ENCODE measurements around the gene RUNDC1. TPM values are rescaled to one million over a fixed set of nuclear protein-coding genes. Genes with fewer than 3 reads are reported as not detected.
A peak's percentile ranks its signal among the peaks of the same experiment; 100 is the strongest.

The RUNDC1 gene
- total and polyA plus RNA-seq, 2 of the 8 experiments (the other 6 are each of a cell fraction or from before 2014, with no cell fraction given): 7.9 to 11.9 TPM

DNA sequence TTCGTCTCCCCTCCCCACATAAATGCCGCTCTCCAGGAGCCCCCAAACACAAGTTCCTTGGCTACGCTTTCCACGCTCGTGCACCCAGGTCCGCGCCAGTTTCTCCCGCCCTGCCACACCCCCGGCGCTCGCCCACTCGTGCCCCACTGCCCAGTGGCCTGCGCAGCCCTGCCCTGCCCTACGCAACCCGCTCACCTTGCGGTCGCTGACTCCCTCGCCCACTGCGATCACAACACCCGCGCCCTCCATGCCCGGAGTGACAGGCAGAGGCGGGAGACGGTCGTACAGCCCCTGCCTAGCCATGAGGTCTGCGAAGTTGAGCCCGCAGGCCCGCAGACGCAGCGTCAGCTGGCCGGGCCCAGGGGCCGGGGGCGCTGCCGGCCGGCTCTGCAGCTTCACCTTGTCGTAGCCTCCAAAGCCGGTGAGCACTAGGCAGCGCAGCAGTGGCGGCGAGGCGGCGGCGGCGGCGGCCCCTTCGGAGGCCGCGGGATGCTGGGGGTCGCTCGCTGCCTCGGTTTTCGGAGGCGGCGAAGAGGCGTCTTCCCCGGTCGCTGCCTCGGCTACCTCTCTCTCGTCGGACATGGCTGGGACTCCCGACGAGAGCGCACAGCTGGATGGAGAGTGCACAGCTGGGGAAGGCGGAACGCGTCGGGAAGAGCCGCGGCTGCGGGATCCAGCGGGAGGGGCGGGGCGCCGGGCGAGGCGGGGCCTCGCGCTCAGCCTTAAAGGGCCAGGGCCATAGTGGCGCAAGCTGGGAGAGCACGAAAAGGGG is 41.6 kb downstream of the RUNDC1 start, which contains the start of gene VAT1 (continued):
- TF ChIP-seq, protein P1, sequence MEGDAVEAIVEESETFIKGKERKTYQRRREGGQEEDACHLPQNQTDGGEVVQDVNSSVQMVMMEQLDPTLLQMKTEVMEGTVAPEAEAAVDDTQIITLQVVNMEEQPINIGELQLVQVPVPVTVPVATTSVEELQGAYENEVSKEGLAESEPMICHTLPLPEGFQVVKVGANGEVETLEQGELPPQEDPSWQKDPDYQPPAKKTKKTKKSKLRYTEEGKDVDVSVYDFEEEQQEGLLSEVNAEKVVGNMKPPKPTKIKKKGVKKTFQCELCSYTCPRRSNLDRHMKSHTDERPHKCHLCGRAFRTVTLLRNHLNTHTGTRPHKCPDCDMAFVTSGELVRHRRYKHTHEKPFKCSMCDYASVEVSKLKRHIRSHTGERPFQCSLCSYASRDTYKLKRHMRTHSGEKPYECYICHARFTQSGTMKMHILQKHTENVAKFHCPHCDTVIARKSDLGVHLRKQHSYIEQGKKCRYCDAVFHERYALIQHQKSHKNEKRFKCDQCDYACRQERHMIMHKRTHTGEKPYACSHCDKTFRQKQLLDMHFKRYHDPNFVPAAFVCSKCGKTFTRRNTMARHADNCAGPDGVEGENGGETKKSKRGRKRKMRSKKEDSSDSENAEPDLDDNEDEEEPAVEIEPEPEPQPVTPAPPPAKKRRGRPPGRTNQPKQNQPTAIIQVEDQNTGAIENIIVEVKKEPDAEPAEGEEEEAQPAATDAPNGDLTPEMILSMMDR (IDR thresholded peaks at IDR 0.05; ENCODE audit: control extremely low read depth in 1 of 3, insufficient read depth in 1 of 3, low read depth in 1 of 3, low read length in 3 of 3): peak in 1 of 3 experiments; percentile 2; a peak in 1 of 4 replicates
- TF ChIP-seq, protein P2, sequence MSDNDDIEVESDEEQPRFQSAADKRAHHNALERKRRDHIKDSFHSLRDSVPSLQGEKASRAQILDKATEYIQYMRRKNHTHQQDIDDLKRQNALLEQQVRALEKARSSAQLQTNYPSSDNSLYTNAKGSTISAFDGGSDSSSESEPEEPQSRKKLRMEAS (IDR thresholded peaks at IDR 0.05): peak; percentile 50
- peak; percentile 79 for TF ChIP-seq ASH2L (IDR thresholded peaks at IDR 0.05; ENCODE audit: low read length)
- TF ChIP-seq JUND (IDR thresholded peaks at IDR 0.05; ENCODE audit: low read length): 0 out of 2 replicates have a peak, but pooled peaks have one; percentile 18
- peak; percentile 44; the same call in 1 of the 2 replicates for TF ChIP-seq POLR2AphosphoS5 (IDR thresholded peaks at IDR 0.05; ENCODE audit: low read depth, low read length)
- peak; percentile 91 for TF ChIP-seq KDM4A (IDR thresholded peaks at IDR 0.05; ENCODE audit: low read depth, low read length, severe bottlenecking)
- TF ChIP-seq TAF1 (IDR thresholded peaks at IDR 0.05; ENCODE audit: low read depth, low read length): peak; percentile 63
- TF ChIP-seq, protein P3, sequence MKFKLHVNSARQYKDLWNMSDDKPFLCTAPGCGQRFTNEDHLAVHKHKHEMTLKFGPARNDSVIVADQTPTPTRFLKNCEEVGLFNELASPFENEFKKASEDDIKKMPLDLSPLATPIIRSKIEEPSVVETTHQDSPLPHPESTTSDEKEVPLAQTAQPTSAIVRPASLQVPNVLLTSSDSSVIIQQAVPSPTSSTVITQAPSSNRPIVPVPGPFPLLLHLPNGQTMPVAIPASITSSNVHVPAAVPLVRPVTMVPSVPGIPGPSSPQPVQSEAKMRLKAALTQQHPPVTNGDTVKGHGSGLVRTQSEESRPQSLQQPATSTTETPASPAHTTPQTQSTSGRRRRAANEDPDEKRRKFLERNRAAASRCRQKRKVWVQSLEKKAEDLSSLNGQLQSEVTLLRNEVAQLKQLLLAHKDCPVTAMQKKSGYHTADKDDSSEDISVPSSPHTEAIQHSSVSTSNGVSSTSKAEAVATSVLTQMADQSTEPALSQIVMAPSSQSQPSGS (IDR thresholded peaks at IDR 0.05; ENCODE audit: low read length): no peak
